DMS153 treated with DMSO at 0.1 percent for 48 hours (cell line): Measurements from ENCODE around the gene HNRNPLL.

Experiments
- DNase-seq: peaks from one replicate; lab custom pipeline; 2025; ENCODE audit not compliant: unreplicated experiment; lab: John Stamatoyannopoulos, UW

The HNRNPLL gene

GRCh38 chr2:38598200-38598990 lies 4.3 kb downstream of the HNRNPLL start:
- DNase-seq = no peak

GRCh38 chr2:38597115-38597514 lies 5.6 kb downstream of the HNRNPLL start:
- no peak for DNase-seq

- DNase-seq = no peak
Observed at GRCh38 chr2:38596229-38596628, 6.5 kb downstream of the HNRNPLL start.

- no peak for DNase-seq
Observed at GRCh38 chr2:38592951-38593350, 9.8 kb downstream of the HNRNPLL start.

GRCh38 chr2:38591152-38591551 lies 11.6 kb downstream of the HNRNPLL start:
- DNase-seq = no peak

GRCh38 chr2:38590053-38590452 lies 12.7 kb downstream of the HNRNPLL start:
- DNase-seq = no peak

GRCh38 chr2:38586931-38587330 lies 15.8 kb downstream of the HNRNPLL start:
- no peak for DNase-seq

- no peak for DNase-seq
Observed at GRCh38 chr2:38584881-38585280, 17.8 kb downstream of the HNRNPLL start.

GRCh38 chr2:38583994-38584393 lies 18.7 kb downstream of the HNRNPLL start:
- no peak for DNase-seq

GRCh38 chr2:38583524-38583923 lies 19.2 kb downstream of the HNRNPLL start:
- no peak for DNase-seq

GRCh38 chr2:38581193-38582147 lies 21.3 kb downstream of the HNRNPLL start:
- DNase-seq = peak; percentile 72

- no peak for DNase-seq
Observed at GRCh38 chr2:38580115-38580636, 22.6 kb downstream of the HNRNPLL start.

GRCh38 chr2:38578832-38579231 lies 23.9 kb downstream of the HNRNPLL start:
- no peak for DNase-seq

GRCh38 chr2:38574278-38574677 lies 28.4 kb downstream of the HNRNPLL start:
- DNase-seq = no peak

- no peak for DNase-seq
Observed at GRCh38 chr2:38572167-38572566, 30.6 kb downstream of the HNRNPLL start.

- DNase-seq = no peak
Observed at GRCh38 chr2:38571193-38571592, 31.5 kb downstream of the HNRNPLL start.

GRCh38 chr2:38568724-38569436 lies 33.8 kb downstream of the HNRNPLL start:
- DNase-seq = no peak

- DNase-seq = no peak
Observed at GRCh38 chr2:38565333-38565732, 37.4 kb downstream of the HNRNPLL start.

GRCh38 chr2:38561691-38562090 lies 41.0 kb downstream of the HNRNPLL start:
- no peak for DNase-seq

GRCh38 chr2:38560092-38560491 lies 42.6 kb downstream of the HNRNPLL start:
- no peak for DNase-seq

GRCh38 chr2:38557981-38558380 lies 44.7 kb downstream of the HNRNPLL start:
- DNase-seq = no peak
